ENCODE data around the gene ZNF814. TPM values are rescaled to one million over a fixed set of nuclear protein-coding genes. Genes with fewer than 3 reads are reported as not detected.

Gene ZNF814
- total RNA-seq: 4.0 and 14.3 TPM in 2 replicates

GRCh38 chr19:57888560-57889231 lies at the start of gene ZNF814:
TSS of gene ZNF814 (minus strand) at chr19:57889037. CDS start at chr19:57888802, 235 bp downstream.

DNA sequence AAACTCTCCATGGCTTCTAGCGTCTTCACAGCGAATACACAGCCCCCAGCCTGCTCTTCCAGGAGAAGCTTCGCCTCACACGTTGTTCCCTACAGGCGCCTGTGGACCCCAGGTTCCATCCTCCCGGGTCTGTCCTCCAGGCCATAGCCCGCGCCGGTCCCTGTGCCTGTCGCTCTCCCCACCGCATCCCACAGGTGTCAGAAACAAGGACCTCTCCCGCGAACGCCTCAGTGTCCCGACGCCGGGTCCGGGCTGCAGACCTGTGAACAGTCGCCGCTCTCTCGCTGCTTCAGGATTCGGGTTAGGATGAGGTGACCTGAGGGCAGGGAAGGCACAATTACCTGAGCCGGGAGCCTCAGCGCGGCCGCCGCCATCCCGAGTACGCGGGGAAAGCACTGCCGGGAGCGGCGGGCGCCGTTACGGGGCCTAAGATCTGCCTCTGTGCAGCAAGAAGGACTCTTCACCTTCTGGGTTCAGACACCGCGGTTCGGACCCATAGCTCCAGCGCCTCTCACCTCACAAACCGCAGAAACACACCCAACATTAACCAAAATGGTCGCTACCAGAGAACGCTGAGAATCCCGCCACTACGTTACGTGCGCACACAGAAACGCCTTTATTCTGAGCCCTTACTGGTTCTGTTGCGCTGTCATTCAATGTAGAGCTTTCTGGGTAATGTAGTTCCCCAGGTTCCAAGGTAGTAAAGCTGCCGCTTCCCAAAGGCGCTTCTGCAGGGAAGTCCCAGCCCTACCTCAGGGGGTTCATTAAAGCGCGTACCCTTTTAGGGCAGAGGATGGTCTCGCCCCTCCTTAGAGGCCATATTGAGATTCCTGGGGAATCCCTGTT lies 46.2 kb upstream of the ZNF814 start, which contains the start of gene ZNF418:
ZNF418 (minus strand) TSS at position 583 of the 846 bp plus-strand sequence. CDS start 1,580 bp downstream, outside the sequence.

DNA sequence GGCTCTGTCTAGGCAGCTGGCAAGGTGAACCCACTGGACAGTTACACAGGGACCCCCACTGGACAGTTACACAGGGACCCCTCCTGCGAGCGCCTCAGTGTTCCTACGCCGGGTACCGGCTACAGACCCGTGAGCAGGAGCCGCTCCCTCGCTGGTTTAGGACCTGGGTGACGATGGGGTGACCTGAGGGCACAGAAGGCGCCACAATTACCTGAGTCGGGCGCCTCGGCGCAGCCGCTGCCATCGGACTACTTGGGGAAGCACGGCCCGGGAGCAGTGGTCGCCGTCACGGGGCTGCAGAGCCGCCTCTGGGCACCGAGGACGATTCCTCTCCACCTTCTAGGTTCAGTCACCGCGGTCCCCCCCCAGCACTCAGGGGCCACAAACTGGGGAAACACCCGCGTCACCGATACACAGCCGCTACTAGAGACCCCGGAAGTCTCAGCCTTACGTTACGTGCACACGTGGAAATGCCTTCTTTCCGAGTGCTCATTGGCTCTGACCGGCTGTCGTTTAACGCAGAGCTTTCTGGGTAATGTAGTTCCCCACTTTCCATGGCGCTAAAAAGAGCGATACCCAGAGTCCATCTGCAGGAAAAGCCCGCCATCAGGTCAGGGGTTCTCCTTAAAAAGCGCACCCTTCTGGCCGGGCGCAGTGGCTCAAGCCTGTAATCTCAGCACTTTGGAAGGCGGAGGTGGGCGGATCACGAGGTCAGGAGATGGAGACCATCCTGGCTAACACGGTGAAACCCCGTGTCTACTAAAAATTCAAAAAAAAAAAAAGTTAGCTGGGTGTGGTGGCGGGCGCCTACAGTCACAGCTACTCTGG lies 27.5 kb upstream of the ZNF814 start, which contains the start of gene ZNF417:
ZNF417 (minus strand) TSS at position 425 of the 828 bp plus-strand sequence; CDS start at position 244, 181 bp downstream.

DNA sequence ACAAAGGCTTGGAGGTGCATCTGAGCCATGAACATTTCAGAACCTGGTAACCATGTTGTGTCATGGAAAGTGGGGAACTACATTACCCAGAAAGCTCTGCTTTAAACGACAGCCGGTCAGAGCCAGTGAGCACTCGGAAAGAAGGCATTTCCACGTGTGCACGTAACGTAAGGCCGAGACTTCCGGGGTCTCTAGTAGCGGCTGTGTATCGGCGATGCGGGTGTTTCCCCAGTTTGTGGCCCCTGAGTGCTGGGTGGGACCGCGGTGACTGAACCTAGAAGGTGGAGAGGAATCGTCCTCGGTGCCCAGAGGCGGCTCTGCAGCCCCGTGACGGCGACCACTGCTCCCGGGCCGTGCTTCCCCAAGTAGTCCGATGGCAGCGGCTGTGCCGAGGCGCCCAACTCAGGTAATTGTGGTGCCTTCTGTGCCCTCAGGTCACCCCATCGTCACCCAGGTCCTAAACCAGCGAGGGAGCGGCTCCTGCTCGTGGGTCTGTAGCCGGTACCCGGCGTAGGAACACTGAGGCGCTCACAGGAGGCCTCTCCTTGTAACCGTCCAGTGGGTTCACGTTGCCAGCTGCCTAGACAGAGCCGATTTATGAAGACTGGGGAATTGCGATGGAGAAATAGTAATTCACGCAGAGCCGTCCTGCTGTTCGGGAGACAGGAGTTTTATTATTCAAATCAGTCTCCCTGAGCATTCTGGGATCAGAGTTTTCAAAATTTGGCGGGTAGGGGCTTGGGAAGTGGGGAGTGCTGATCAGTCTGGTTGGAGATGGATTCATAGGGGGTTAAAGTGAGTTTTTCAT lies 39.0 kb downstream of the ZNF814 start, which contains the start of gene ZNF587:
ZNF587 (plus strand) TSS at position 194 of the 808 bp plus-strand sequence; CDS start at position 374, 180 bp downstream.

GRCh38 chr19:57830071-57830602 lies 58.7 kb downstream of the ZNF814 start, which contains the start of gene ZNF587B:
TSS of gene ZNF587B (plus strand) at chr19:57830299. CDS start at chr19:57830529, 230 bp downstream.

DNA sequence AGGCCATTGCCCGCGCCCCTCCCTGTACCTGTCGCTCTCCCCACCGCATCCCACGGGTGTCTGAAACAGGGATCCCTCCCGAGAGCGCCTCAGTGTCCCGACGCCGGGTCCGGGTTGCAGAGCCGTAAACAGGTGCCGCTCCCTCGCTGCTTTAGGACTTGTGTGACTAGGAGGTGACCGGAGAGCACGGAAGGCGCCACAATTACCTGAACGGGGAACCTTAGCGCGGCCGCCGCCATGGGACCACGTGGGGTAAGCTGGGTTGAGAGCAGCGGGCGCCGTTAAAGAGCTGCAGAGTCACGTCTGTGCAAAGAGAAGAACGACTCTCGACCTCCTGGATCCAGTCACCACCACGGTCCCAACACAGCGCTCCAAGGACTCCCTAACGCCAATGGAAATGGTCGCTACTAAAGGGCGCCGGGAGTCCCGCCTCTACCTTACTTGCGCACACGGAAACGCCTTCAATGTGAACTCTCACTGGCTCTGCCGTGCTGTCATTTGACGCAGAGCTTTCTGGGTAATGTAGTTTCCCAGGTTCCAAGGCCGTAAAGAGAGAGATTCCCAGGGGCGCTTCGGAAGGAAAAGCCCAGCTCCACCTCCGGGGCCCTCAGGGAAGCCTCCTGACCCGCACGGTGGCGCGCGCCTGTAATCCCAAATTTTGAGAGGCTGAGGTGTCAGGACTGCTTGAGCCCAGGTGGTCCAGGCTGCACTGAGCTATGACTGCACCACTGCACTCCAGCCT lies 74.2 kb downstream of the ZNF814 start, which contains the start of gene ZNF552:
ZNF552 (minus strand) TSS at position 409 of the 742 bp plus-strand sequence; CDS start at position 239, 170 bp downstream.

Other genes with a start within 250 kb of the ZNF814 start
- not detected in 2 replicates for gene ZSCAN4, start 220.1 kb downstream of the ZNF814 start, total RNA-seq
- gene ZNF551, start 207.1 kb downstream of the ZNF814 start, total RNA-seq: 5.2 and 6.8 TPM in 2 replicates
- 2.0 and 2.6 TPM in 2 replicates for gene ZNF154, start 179.8 kb downstream of the ZNF814 start, total RNA-seq
- 7.8 and 7.9 TPM in 2 replicates for gene ZNF671, start 161.4 kb downstream of the ZNF814 start, total RNA-seq
- gene ZNF776, start 142.2 kb downstream of the ZNF814 start, total RNA-seq: 5.8 TPM in 2 replicates
- 11.4 and 11.5 TPM in 2 replicates for gene ZNF586, start 119.4 kb downstream of the ZNF814 start, total RNA-seq
- 1.6 and 3.6 TPM in 2 replicates for gene ZNF552, start 74.1 kb downstream of the ZNF814 start, total RNA-seq
- 11.5 and 15.5 TPM in 2 replicates for gene ZNF587B, start 58.7 kb downstream of the ZNF814 start, total RNA-seq
- 8.9 and 16.8 TPM in 2 replicates for gene ZNF587, start 39.2 kb downstream of the ZNF814 start, total RNA-seq
- gene ZNF417, start 27.6 kb upstream of the ZNF814 start, total RNA-seq: 6.0 and 6.1 TPM in 2 replicates
- 1.3 and 1.6 TPM in 2 replicates for gene ZNF418, start 46.4 kb upstream of the ZNF814 start, total RNA-seq
- 1.5 and 6.3 TPM in 2 replicates for gene ZNF256, start 58.7 kb upstream of the ZNF814 start, total RNA-seq
- not detected in 2 replicates for gene C19orf18, start 85.5 kb upstream of the ZNF814 start, total RNA-seq
- 4.9 and 25.6 TPM in 2 replicates for gene ZNF606, start 113.8 kb upstream of the ZNF814 start, total RNA-seq
- 0.54 TPM in 1 of 2 replicates, not detected in the other for gene ZSCAN1, start 145.0 kb upstream of the ZNF814 start, total RNA-seq
- 2.7 and 2.9 TPM in 2 replicates for gene ZNF135, start 170.2 kb upstream of the ZNF814 start, total RNA-seq
- 27.4 and 33.0 TPM in 2 replicates for gene ZSCAN18, start 209.2 kb upstream of the ZNF814 start, total RNA-seq

All from cardiac atrium fibroblast (primary cell).